ENCODE data around the gene SDF4. TPM values are rescaled to one million over a fixed set of nuclear protein-coding genes. Genes with fewer than 3 reads are reported as not detected.

SDF4 gene
- total and polyA plus RNA-seq, 2 of the 8 experiments (the other 6 are each of a cell fraction or from before 2014, with no cell fraction given): 45.5 to 75.6 TPM

- Histone ChIP-seq H2BK120ac (replicated peaks; ENCODE audit: low read depth, low read length) (no peak overlapping the region), H2BK12ac (ENCODE audit: low read depth, low read length) (no peak overlapping the region), H3K79me1 (ENCODE audit: low read depth, low read length) (peaks cover 5% of the 10 kb centered on the region; the same call in 1 of the 2 replicates), H3K9ac (replicated peaks in 1 of 4; ENCODE audit: extremely low read depth in 1 of 4, low read depth in 3 of 4, low read length in 3 of 4) (no peak overlapping the region), H3K18ac (ENCODE audit: extremely low read depth, low read length) (no peak overlapping the region), H3K4me1 (replicated peaks in 1 of 4; ENCODE audit: control insufficient read depth in 3 of 4, insufficient read depth in 4 of 4, low read length in 3 of 4) (no peaks in the 10 kb centered on the region; a peak in 1 of 7 replicates), H4K91ac (replicated peaks; ENCODE audit: insufficient read length, low read length) (no peak overlapping the region), H2BK15ac (ENCODE audit: low read length) (no peak overlapping the region), H3K4me3 (ENCODE audit: extremely low read depth in 1 of 4, insufficient read depth in 2 of 4, low read depth in 3 of 4, low read length in 4 of 4) (no peak overlapping the region), H3K27ac (ENCODE audit: low read depth, low read length) (no peak overlapping the region), H2BK5ac (ENCODE audit: low read depth, low read length) (no peak overlapping the region), H3K14ac (ENCODE audit: insufficient read length) (no peak overlapping the region), H3K23me2 (ENCODE audit: low read depth, low read length) (no peaks in the 10 kb centered on the region), H2AFZ (ENCODE audit: low read length) (no peak overlapping the region), H4K20me1 (replicated peaks in 1 of 2; ENCODE audit: control insufficient read depth in 1 of 2, insufficient read depth in 2 of 2, low read length in 2 of 2) (peaks cover 3 to 14% of the 10 kb centered on the region in 2 experiments), H3K23ac (ENCODE audit: insufficient read length) (no peak overlapping the region), H3K79me2 (ENCODE audit: control insufficient read depth in 1 of 2, insufficient read depth in 2 of 2, low read length in 2 of 2) (no peaks in the 10 kb centered on the region), H3K27me3 (replicated peaks in 1 of 4; ENCODE audit: control insufficient read depth in 3 of 4, extremely low read depth in 1 of 4, insufficient read depth in 3 of 4, low read length in 3 of 4) (no peaks in the 10 kb centered on the region), H3K56ac (replicated peaks; ENCODE audit: insufficient read length, low read depth, low read length) (no peak overlapping the region), H4K8ac (ENCODE audit: extremely low read depth, insufficient read depth, low read length) (peak overlapping the region; percentile 51), H4K5ac (ENCODE audit: insufficient read length, low read depth, low read length) (no peak overlapping the region), H3K36me3 (ENCODE audit: control insufficient read depth in 2 of 4, insufficient read depth in 4 of 4, low read length in 3 of 4) (peaks cover 2 to 36% (median 16%) of the 10 kb centered on the region in 4 experiments; a peak in 7 of 8 replicates), H3K4me2 (ENCODE audit: insufficient read depth in 1 of 2, low read depth in 2 of 2, low read length in 2 of 2) (no peak overlapping the region), H3K9me3 (ENCODE audit: insufficient read depth in 2 of 2, low read depth in 1 of 2, low read length in 1 of 2) (no peaks in the 10 kb centered on the region), H3K4ac (replicated peaks; ENCODE audit: insufficient read length, low read depth, low read length) (no peak overlapping the region), H2BK20ac (ENCODE audit: low read length) (no peak overlapping the region), H2AK5ac (ENCODE audit: low read depth, low read length) (no peak overlapping the region)
- WGBS, 2 experiments (ENCODE audit: extremely low coverage in 1 of 2, insufficient coverage in 1 of 2, insufficient read length in 1 of 2, insufficient replicate concordance in 2 of 2, low coverage in 1 of 2, low lambda C conversion rate in 2 of 2, missing lambda C conversion rate in 1 of 2): 93% methylated on average over 16 of the region's 20 CpGs; no CpG with 5 or more reads in 1 of the 2 experiments
- POLR2A ChIA-PET (ENCODE audit: partially characterized antibody): no interaction called here
- no peak for FAIRE-seq
- CTCF ChIA-PET (ENCODE audit: partially characterized antibody): interaction anchor here (1.1 to 2.3 kb wide), 3 partner anchors 12 to 97 kb away, joined by 3 to 9 read pairs (median 3); no protein-coding TSS in a partner anchor
- DNase-seq (ENCODE audit: low read depth in 1 of 2, low spot score in 2 of 2): no peak
- no peak for TF ChIP-seq CBX8 (IDR thresholded peaks at IDR 0.05; ENCODE audit: borderline replicate concordance, low read depth, low read length)
- no peak for TF ChIP-seq HDAC2 (IDR thresholded peaks at IDR 0.05; ENCODE audit: borderline replicate concordance in 1 of 2, low read depth in 2 of 2, low read length in 2 of 2)
- TF ChIP-seq NRF1 (IDR thresholded peaks at IDR 0.05; ENCODE audit: low read depth, low read length): no peak
- no peak for TF ChIP-seq SP1 (IDR thresholded peaks at IDR 0.05; ENCODE audit: low read depth, low read length)
- no peak for TF ChIP-seq POU5F1 (IDR thresholded peaks at IDR 0.05; ENCODE audit: low read depth, low read length)
- no peak for TF ChIP-seq RFX5 (IDR thresholded peaks at IDR 0.05; ENCODE audit: borderline replicate concordance, low read depth, low read length)
- TF ChIP-seq POLR2A (IDR thresholded peaks at IDR 0.05; ENCODE audit: control extremely low read depth in 1 of 2, low read depth in 2 of 2, low read length in 2 of 2): no peak
- TF ChIP-seq EP300 (IDR thresholded peaks at IDR 0.05; ENCODE audit: borderline replicate concordance in 1 of 2, low read depth in 2 of 2, low read length in 2 of 2): no peak
- no peak for TF ChIP-seq MAX (IDR thresholded peaks at IDR 0.05)
- no peak for TF ChIP-seq KDM4A (IDR thresholded peaks at IDR 0.05; ENCODE audit: low read depth, low read length, severe bottlenecking)
- TF ChIP-seq CTBP2 (IDR thresholded peaks at IDR 0.05; ENCODE audit: borderline replicate concordance, insufficient read depth, insufficient read length, low read length): no peak
- no peak for TF ChIP-seq TAF1 (IDR thresholded peaks at IDR 0.05; ENCODE audit: low read depth, low read length)
- TF ChIP-seq SP2 (IDR thresholded peaks at IDR 0.05; ENCODE audit: low read length): no peak
- no peak for TF ChIP-seq SP4 (IDR thresholded peaks at IDR 0.05; ENCODE audit: low read length)
These were observed 12.5 kb downstream of the SDF4 start for GRCh38 chr1:1219341-1219740.

Data from H1 (cell line).